Transverse colon (tissue), 4 donors: Measurements from ENCODE around the gene PTPRA.

Experiments
- POLR2A ChIP-seq: fragments of 450-650 bp; IDR thresholded peaks from one replicate; pipeline ENCODE4 v1.6.1; 2016; ENCODE audit warnings: antibody characterized with exemption, mild to moderate bottlenecking, moderate library complexity
- POLR2AphosphoS5 ChIP-seq, 3 donors: sonication (generic); formaldehyde crosslinking; IDR thresholded peaks; one replicate each; pipeline ENCODE4 v1.6.1; 2016; ENCODE audit warnings: antibody characterized with exemption in 3 of 3
- TF ChIP-seq, protein P1 (sequence below), 5 experiments: fragments of 200-600 bp in 3 of 5; fragments of 450-650 bp in 2 of 5; sonication (generic) in 3 of 5; IDR thresholded peaks; 1 replicate in 2 of 5; 2 replicates in 3 of 5; pipeline ENCODE4 v1.5.1; 2016 to 2017; ENCODE audit warnings: antibody characterized with exemption in 5 of 5, inconsistent platforms in 3 of 5, mild to moderate bottlenecking in 2 of 5, moderate library complexity in 1 of 5

DNA sequence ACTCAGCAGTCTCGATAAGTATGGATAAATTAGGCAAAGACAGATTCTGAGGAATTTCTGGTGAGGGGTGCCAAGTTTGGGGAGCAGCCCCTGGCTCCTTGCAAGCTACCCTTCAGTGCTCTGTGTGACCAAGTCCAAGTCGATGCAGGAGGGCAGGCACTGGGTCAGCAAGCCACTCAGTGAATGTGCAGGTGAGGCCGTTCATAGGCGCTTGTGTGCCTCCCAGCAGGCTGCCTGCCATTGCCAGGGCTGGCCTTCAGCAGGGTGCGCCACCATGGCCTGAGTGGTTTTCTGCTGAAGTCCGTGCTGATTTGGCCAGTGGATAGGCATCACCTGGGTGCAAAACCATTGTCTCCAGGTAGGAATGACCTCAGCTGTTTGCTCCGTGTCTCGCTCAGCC is 166.8 kb downstream of the PTPRA start:
- no peak for TF ChIP-seq POLR2A
- no peak for TF ChIP-seq POLR2AphosphoS5 (IDR thresholded peaks at IDR 0.05)
- TF ChIP-seq, protein P1, sequence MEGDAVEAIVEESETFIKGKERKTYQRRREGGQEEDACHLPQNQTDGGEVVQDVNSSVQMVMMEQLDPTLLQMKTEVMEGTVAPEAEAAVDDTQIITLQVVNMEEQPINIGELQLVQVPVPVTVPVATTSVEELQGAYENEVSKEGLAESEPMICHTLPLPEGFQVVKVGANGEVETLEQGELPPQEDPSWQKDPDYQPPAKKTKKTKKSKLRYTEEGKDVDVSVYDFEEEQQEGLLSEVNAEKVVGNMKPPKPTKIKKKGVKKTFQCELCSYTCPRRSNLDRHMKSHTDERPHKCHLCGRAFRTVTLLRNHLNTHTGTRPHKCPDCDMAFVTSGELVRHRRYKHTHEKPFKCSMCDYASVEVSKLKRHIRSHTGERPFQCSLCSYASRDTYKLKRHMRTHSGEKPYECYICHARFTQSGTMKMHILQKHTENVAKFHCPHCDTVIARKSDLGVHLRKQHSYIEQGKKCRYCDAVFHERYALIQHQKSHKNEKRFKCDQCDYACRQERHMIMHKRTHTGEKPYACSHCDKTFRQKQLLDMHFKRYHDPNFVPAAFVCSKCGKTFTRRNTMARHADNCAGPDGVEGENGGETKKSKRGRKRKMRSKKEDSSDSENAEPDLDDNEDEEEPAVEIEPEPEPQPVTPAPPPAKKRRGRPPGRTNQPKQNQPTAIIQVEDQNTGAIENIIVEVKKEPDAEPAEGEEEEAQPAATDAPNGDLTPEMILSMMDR (IDR thresholded peaks at IDR 0.05) = no peak
